HL-60 (cell line): ENCODE data around the gene CH25H.

Experiments
- POLR2AphosphoS5 ChIP-seq: IDR thresholded peaks from 2 replicates; pipeline ENCODE4 v1.6.1; 2012; ENCODE audit warnings: low read depth
- REST ChIP-seq: IDR thresholded peaks from 2 replicates; pipeline ENCODE4 v1.6.1; 2012; ENCODE audit warnings: low read depth; ENCODE audit not compliant: insufficient replicate concordance
- SPI1 ChIP-seq: IDR thresholded peaks from 2 replicates; pipeline ENCODE4 v1.6.1; 2012; ENCODE audit warnings: low read depth, mild to moderate bottlenecking, borderline replicate concordance
- TF ChIP-seq, protein P1 (sequence below): IDR thresholded peaks from one replicate; pipeline ENCODE4 v1.5.1; 2011; ENCODE audit warnings: low read length, control low read depth, inconsistent platforms; ENCODE audit not compliant: insufficient read depth

DNA sequence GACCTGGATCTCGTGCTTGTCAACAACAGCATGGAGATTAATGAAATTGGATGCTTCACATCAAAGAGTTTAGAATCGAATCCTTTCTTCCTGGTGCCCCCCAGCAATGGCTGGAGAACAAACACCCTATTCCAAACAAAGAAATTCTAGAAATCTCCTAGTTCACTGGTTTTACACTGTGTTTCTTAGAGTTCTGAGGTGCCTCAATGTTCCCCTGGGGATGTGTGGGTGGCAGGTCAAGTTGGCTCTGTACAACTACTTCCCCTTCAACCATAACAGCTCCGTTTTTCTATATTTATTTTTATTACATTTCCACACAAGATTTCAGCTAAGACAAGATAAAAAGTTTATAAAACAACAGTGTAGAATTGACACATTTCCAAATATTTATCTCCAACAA, 22.5 kb downstream of the CH25H start:
- TF ChIP-seq, protein P1, sequence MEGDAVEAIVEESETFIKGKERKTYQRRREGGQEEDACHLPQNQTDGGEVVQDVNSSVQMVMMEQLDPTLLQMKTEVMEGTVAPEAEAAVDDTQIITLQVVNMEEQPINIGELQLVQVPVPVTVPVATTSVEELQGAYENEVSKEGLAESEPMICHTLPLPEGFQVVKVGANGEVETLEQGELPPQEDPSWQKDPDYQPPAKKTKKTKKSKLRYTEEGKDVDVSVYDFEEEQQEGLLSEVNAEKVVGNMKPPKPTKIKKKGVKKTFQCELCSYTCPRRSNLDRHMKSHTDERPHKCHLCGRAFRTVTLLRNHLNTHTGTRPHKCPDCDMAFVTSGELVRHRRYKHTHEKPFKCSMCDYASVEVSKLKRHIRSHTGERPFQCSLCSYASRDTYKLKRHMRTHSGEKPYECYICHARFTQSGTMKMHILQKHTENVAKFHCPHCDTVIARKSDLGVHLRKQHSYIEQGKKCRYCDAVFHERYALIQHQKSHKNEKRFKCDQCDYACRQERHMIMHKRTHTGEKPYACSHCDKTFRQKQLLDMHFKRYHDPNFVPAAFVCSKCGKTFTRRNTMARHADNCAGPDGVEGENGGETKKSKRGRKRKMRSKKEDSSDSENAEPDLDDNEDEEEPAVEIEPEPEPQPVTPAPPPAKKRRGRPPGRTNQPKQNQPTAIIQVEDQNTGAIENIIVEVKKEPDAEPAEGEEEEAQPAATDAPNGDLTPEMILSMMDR = no peak
- TF ChIP-seq SPI1 (no peak), REST (no peak), POLR2AphosphoS5 (no peak)
